GM18498 (cell line): Measurements from ENCODE around the gene E2F8.
"Not testable (repeated sequence)": the region's sequence is repeated elsewhere in the genome, so short reads cannot be mapped to it uniquely, and the experiment has no call there.

ENCODE experiments used
- ATAC-seq: cut with Tn5 transposase; IDR thresholded peaks from one replicate; pipeline ENCODE4 v1.9.1; 2021; ENCODE audit warnings: mild to moderate bottlenecking, moderate library complexity; ENCODE audit not compliant: unreplicated experiment

Gene E2F8, protein sequence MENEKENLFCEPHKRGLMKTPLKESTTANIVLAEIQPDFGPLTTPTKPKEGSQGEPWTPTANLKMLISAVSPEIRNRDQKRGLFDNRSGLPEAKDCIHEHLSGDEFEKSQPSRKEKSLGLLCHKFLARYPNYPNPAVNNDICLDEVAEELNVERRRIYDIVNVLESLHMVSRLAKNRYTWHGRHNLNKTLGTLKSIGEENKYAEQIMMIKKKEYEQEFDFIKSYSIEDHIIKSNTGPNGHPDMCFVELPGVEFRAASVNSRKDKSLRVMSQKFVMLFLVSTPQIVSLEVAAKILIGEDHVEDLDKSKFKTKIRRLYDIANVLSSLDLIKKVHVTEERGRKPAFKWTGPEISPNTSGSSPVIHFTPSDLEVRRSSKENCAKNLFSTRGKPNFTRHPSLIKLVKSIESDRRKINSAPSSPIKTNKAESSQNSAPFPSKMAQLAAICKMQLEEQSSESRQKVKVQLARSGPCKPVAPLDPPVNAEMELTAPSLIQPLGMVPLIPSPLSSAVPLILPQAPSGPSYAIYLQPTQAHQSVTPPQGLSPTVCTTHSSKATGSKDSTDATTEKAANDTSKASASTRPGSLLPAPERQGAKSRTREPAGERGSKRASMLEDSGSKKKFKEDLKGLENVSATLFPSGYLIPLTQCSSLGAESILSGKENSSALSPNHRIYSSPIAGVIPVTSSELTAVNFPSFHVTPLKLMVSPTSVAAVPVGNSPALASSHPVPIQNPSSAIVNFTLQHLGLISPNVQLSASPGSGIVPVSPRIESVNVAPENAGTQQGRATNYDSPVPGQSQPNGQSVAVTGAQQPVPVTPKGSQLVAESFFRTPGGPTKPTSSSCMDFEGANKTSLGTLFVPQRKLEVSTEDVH

DNA sequence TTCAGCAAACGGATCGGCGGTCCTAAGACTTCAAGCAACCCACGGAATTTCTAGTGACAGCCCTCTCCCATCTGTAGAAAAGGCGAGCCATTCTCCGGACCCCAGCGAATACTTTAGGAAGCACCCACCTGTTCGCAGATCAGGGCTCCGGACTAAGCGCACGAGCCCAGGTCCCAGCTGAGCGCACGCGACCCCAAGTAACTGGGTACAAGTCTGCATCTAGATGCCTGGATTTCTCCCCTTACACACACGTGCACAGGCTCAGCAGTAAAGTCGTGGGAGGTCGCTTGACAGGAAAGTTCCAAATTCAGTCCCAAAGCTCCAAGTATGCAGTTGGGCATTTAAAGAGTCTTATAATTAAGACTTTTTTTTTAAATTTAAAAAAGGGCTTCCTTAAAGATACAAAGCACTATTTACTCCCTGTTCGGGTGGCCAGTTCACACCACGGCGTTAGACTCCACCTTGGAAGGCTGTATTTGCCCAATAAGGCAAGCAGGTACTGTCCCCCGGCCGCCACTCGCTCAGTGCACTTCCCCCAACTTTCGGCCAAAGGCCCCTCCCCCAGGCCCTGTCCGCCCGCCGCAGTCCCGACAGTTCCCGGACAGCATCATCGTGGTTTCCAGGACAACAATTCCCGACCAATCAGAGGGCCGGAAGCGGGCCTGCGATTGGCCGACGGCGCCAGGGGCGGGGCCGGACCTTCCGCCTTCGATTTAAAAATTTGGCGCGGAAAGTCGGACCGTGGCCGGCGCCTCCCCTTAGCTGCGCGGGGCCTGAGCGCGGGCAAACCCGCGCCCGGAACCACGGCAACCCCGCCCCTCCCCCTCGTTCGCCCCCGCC lies at the start of gene E2F8:
E2F8 (minus strand) TSS at position 526 of the 840 bp plus-strand sequence. CDS start 824 bp downstream, outside the sequence.
- ATAC-seq, result peak; percentile 91

DNA sequence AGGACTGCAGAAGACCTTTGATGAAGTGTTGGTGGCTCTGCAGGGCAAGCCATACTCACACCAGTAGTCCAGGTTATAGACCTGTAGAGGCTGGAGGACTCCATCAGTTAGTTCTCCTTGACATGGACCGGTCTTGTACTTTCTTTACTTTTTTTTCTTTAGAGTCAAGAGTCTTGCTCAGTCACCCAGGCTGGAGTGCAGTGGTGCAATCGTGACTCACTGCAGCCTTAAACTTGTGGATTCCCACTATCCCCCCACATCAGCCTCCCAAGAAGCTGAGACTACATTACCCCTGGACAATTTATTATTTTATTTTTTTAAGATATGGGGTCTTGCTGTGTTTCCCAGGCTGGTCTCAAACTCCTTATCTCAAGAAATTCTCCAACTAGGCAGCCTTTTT lies 49.6 kb upstream of the E2F8 start:
- ATAC-seq, result no peak

DNA sequence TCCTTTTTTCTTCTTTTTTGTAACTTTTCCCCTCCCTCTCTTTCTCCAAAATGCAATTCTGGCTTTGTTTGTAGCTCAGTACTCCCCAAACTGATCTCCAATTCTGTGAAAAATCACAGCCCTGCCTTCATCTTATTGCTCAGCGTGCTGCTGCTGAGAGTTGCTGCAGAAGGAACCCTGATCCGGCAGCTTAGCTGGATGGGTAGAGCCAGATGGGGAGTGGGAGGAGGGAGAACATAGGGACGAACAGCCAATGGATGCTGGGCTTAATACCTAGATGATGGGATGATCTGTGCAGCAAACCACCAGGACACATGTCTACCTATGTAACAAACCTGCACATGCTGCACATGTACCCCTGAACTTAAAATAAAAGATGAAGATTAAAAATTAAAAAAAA lies 47.5 kb upstream of the E2F8 start:
- ATAC-seq, result no peak

DNA sequence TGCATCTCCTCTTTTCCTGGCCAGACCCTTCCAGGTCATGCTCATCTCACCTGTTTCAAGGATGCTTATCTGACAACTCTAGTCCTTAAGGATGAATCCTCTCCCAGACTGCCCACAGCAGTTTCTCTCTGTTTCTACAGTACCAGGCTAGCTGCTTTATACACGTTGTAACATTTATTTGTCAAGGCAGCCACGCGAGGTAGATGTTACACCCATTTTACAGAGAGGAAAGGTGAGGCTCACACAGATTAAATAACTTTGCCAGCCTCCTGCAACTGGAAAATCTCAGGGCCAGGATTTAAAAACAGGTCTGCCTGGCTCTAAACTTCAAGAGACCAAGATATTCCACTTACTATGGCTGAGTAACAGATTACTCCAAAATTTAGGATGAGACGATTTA lies 45.7 kb upstream of the E2F8 start:
- ATAC-seq, result no peak

DNA sequence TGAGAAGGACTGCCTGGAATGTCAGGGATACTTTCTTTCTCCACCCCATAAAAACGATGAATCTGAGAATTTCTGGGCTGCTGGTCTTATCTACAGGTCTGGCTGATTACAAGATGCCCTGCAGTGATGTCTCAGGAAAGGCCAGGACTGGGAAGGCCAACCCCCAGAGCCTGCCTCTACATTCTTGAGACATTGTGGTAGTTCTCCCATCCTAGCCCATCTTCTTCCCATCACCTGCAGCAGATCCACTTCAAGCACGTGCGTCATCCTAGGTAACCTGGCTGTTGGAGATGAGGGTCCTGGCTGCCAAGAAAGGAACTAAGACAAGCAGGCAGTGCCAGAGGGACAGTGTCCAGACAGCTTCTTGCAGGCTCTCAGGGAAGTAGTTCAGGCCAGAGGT lies 44.1 kb upstream of the E2F8 start:
- no peak for ATAC-seq

DNA sequence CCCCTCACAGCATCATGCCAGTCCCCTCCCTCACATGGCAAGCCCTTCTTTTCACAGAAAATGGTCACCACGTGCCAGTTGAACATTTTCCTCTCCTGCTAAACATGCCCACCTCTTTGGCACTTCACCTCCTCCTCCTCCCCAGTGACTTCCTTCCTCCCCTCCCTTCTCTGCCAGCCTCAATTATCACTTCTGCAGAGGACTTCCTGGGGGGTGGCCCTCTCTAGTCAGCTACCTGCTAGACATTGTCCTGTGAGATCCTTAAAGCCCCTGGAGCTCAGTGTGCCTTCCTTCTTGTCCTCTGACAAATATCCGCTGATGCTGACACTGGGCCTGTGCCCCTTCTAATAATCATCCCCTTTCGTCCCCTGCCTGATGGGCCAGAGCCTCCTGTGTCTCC lies 43.2 kb upstream of the E2F8 start:
- ATAC-seq, result no peak

DNA sequence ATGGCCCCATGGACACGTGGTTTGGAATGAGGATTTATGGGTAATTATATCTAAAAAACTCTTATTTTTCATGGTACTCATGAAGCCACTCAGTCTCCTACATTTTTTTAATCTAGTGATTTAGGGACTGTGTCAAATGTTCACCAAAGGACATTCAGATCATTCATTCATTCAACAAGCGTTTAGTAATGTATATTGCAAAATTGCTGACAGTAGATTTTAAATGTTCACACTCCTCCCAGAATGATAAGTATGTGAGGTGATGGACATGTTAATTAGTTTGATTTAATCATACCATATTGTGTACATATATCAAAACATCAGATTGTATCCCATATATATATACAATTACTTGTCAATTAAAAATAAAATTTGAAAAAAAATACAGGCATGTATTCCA lies 40.8 kb upstream of the E2F8 start:
- ATAC-seq, result no peak

DNA sequence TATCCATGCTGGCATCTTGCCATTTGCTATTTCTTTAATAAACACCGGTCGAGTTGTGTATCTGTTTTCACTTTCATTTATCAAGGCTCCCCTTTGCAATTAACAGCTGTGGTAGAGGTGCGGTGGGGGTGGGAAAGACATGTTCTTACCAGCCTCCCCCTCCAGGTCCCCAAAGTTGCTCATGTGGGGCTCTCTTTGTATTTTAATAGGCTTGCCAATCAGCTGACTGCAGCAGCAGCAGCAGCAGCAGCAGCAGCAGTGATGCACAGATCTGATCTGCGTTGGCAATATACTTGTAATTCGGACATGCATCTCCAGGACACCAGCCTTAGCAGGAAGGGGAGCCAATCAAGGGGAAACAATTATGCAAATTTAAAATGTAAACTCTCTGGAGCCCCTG lies 40.3 kb upstream of the E2F8 start:
- no peak for ATAC-seq

DNA sequence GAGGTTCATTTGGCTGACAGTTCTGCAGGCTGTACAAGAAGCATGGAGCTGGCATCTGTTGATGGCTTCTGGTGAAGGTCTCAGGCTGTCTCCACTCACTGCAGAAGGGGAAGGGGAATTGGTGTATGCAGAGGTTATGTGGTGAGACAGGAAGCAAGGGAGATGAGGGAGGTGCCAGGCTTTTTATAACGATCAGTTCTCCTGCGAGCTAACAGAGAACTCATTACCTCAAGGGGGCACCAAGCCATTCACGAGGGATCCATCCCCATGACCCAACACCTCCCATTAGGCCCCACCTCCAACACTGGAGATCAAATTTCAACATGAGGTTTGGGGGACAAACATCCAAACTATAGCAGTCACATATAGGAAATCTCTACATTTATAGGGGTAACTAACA lies 38.7 kb upstream of the E2F8 start:
- ATAC-seq, result no peak

DNA sequence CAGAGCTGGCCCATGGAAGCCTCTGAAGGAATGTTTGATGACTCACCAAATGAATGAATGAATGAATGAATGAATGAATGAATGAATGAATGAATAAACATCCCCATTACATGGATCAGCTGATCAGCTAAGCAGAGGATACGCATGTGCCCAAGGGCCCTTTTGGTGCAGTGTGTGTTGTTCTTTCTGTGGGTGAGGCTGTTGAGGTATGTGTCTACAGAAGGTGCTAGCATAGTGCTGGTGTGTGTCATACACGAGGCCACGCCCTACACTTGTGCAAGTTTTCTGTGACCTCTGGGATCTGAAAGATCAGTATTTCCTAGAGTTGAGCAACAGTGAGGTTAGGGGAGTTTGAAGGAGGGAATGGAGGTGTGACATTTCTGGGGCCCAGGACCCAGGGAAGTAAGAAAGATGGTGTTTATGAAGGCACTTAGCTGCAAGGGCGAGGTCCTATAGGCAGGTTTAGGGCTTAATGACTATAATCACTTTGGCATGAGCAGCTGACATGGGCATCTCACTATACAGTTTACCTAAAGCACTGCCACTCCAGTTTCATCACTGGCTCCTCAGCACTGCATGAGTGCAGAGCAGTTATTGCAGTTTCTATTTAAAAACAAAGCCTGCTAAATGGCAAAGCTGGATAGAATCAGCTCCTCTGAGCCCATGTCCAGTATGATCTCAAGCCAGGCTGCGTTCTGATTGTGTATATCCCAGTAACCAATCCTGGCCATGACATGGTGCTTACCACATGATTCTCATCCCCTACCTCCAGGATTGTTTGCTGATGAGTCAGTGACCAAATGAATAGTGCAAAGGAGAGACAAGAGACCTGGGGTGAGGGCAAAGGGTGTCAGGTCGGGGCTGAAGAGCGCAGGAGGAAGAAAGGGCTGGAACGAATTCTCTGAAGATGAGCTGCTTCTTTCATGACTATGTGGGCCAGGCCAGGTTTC lies 36.4 kb upstream of the E2F8 start:
- ATAC-seq, result no peak

DNA sequence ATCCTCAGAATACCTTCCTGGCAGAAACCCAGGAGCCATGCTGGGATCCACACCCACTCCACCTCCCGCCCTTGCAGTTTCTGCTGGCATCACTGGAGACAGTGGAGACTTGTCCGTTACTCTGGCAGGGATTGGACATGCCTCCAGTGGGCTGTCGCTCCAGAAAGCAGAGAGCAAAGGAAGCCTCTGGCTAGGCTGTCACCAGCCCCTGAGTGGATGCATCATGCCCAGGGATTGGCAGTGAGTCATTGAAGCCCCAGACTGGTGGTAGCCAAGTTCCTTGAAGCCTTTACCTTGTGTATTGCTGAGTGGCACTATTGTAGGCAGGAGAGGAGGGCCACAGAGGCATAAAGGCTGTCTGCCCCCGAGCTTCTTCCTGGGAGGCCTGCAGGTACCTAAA lies 34.8 kb upstream of the E2F8 start:
- ATAC-seq, result no peak

DNA sequence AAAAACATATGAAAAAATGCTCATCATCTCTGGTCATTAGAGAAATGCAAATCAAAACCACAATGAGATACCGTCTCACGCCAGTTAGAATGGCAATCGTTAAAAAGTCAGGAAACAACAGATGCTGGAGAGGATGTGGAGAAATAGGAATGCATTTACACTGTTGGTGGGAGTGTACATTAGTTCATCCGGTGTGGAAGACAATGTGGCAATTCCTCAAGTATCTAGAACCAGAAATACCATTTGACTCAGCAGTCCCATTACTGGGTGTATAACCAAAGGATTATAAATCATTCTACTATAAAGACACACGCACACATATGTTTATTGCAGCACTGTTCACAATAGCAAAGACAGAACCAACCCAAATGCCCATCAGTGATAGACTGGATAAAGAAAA lies 32.5 kb upstream of the E2F8 start:
- ATAC-seq, result not testable (repeated sequence)

DNA sequence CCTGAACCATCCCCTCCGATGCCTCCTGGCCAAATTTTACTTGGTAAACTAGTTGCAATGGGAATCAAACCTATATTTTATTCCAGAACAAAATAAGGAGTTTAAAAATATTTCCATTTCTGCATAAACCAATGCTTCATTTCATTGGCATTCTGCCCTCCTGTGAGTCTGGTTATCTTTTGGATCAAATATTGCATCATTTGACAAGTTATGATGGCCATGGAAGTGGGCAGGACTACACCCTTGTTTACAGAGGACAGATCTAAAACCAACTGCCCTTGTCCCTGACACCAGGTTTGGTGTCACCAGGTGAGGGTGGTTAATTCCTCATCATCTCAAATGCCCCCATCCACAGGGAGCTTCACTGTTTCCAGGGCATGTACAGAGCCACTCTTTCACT lies 28.2 kb upstream of the E2F8 start:
- no peak for ATAC-seq

DNA sequence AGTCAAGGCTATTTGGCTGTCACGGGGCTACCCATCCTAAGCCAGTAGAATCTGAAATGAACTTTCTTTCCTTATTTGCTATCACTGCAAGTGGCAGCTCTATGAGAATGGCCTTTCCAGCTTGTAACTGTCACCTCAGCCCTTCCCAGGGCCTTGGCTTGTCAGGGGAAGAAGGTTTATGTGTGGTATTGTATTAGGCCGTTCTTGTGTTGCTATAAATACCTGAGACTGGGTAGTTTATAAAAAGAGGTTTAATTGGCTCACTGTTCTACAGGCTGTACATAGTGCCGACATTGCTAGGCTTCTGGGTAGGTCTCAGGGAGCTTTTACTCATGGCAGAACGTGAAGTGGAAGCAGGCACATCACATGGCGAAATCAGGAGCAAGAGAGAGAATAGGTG lies 26.8 kb upstream of the E2F8 start:
- no peak for ATAC-seq

DNA sequence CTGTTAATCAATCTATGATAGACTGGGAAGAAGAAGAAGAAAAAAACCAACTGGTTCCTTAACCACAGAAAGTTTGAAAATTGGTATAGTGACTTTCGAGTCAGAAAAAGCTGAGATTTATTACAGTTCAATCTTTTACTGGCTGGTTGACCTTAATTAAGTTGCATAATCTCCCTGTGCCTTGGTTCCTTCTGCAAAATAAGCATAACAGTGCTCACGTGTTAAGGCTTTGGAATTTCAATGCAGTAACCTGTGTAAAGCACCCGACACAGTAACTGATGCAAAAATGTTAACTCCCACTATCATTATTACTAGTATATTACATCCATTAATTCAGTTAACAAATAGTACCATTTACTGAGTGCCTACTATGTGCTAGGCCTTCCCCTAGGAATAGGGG lies 22.6 kb upstream of the E2F8 start:
- ATAC-seq, result no peak

DNA sequence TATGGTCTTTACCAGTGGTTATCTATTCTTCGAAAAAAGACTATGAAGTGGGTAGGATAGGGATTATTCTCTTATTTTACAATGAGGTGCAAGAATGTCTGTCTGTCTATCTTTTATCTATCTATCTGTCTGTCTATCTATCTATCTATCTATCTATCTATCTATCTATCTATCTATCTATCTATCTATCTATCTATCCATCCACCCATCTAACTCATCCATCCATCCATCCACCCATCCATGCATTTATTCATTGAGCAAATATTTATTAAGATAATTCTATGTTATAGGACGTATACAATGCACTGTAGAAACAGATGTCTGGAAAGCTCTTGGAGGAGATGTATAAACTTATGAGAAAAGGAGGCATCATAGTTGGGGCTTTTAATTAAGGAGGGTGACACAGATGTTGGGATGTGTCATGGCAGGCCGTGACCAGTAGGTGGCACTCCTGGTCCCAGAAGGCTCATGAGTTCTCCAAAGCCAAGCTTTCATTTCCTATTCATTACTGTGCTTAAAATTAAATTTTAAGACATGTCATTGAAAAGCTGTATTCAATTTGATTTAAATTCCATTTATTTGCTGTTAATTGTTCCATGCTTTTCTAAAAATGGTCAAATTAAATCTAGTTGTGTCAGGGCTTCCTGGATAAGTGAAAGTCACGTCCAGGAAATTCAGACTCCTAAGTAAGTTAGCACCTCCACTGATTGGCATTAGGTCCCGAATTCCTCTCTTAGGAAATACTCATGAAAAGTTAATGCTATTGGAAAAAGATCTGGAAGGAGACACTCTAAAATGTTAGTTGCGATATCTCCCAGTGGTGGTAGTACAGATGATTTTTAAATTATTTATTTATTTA lies 19.0 kb upstream of the E2F8 start:
- peak; percentile 69 for ATAC-seq

DNA sequence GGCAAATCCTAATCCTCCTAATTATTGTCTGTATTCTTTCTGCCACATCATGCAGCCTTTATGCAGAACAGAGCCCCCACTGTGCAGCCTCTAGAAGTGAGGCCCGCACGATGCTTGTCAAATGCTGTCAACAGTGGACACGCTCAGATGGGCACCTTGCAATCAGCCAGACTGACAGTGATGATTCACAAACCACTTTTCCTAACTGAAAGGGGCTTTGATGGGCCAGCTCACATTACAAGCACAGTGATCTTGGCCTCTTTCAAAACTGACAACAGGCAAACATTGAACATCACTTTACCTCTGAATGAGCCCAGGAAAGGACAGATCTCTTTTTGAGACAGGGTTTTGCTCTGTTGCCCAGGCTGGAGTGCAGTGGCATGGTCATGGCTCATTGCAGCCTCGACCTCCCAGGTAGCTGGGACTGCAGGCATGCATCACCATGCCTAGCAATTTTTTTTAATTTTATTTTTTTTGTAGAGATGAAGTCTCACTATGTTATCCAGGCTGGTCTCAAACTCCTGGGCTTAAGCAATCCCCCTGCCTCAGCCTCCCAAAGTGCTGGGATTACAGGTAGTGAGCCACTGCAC lies 18.0 kb upstream of the E2F8 start:
- no peak for ATAC-seq

DNA sequence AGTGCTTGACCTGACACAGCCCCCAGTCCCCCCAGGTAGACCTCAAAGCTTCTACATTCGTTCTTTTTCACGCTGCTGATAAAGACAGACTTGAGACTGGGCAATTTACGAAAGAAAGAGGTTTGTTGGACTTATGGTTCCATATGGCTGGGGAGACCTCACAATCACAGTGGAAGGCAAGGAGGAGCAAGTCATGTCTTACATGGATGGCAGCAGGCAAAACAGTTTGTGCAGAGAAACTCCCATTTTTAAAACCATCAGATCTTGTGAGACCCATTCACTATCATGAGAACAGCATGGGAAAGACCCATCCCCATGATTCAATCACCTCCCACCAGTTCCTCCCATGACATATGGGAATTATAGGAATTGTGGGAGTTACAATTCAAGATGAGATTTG lies 13.7 kb upstream of the E2F8 start:
- not testable (repeated sequence) for ATAC-seq

DNA sequence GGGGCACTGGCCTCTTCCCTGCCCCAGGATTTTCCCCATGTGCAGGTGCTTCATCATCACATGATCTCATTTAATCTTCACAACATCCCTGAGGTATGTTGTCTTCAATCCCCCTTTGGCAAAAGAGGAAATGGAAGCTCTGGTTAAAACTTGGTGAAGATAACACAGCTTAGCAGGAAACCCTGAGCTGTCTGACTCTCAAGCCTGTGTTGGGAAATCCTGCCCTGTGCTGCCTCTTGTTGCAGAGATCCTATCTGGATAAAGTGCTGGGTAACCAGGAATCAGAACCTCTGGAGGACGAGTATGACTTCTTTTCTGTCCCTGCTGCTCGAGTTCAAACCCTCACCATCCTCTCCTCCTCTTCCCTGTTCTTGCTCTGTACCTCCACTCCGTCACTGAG lies 13.1 kb upstream of the E2F8 start:
- no peak for ATAC-seq
